Measurements from ENCODE around the gene GCK. TPM values are rescaled to one million over a fixed set of nuclear protein-coding genes. Genes with fewer than 3 reads are reported as not detected.
A peak's percentile ranks its signal among the peaks of the same experiment; 100 is the strongest.

Gene GCK
- total and polyA plus RNA-seq, 8 donors = 0.57 to 18.2 (median 1.0) TPM

GRCh38 chr7:44145479-44145968 is 43.7 kb downstream of the GCK start:
- H3K27me3 ChIP-seq = no peaks in the 10 kb centered on the region
- WGBS, 2 donors = 23 to 31% methylated on average over 47 to 53 of the region's 53 CpGs
- no peaks in the 10 kb centered on the region for H3K9me3 ChIP-seq
- intact Hi-C loops (cut with DNase I) = no loop called here
- TF ChIP-seq CTCF (IDR thresholded peaks at IDR 0.05) = no peak
- peak overlapping the region in 2 of 4 donors; percentile 3 to 19 for H3K4me3 ChIP-seq
- peak in 1 of 4 donors; percentile 2 for ATAC-seq
- H3K27ac ChIP-seq = no peak overlapping the region
- FAIRE-seq = no peak
- H3K4me1 ChIP-seq = no peaks in the 10 kb centered on the region
- peak in 1 of 6 donors; percentile 56 for DNase-seq
- H3K36me3 ChIP-seq = no peaks in the 10 kb centered on the region

GRCh38 chr7:44144968-44145478 is 44.2 kb downstream of the GCK start:
- Histone ChIP-seq H3K4me1 (no peaks in the 10 kb centered on the region), H3K36me3 (no peaks in the 10 kb centered on the region), H3K9me3 (no peaks in the 10 kb centered on the region), H3K27ac (no peak overlapping the region), H3K4me3 (no peak overlapping the region), H3K27me3 (no peaks in the 10 kb centered on the region)
- 82 to 86% methylated on average over 20 to 31 of the region's 31 CpGs for WGBS, 2 donors
- DNase-seq (peak in 1 of 6 donors; percentile 73), FAIRE-seq (no peak), ATAC-seq (no peak)
- intact Hi-C loops (cut with DNase I) = no loop called here
- TF ChIP-seq CTCF (IDR thresholded peaks at IDR 0.05) = no peak

GRCh38 chr7:44144426-44144967 is 44.7 kb downstream of the GCK start:
- ATAC-seq (no peak), FAIRE-seq (no peak), DNase-seq (peak in 1 of 6 donors; percentile 11)
- Histone ChIP-seq H3K4me1 (no peaks in the 10 kb centered on the region), H3K27me3 (no peaks in the 10 kb centered on the region), H3K27ac (no peak overlapping the region), H3K36me3 (no peaks in the 10 kb centered on the region), H3K9me3 (no peaks in the 10 kb centered on the region), H3K4me3 (no peak overlapping the region)
- 90 to 94% methylated on average over 6 of the region's 6 CpGs for WGBS, 2 donors
- TF ChIP-seq CTCF (IDR thresholded peaks at IDR 0.05) = no peak
- intact Hi-C loops (cut with DNase I) = no loop called here

GRCh38 chr7:44143646-44144250 is 45.5 kb downstream of the GCK start:
- Histone ChIP-seq H3K36me3 (no peaks in the 10 kb centered on the region), H3K27me3 (no peaks in the 10 kb centered on the region), H3K9me3 (no peaks in the 10 kb centered on the region), H3K4me1 (no peaks in the 10 kb centered on the region), H3K27ac (no peak overlapping the region), H3K4me3 (no peak overlapping the region)
- ATAC-seq = no peak
- DNase-seq = no peak
- 72 to 87% methylated on average over 6 of the region's 6 CpGs for WGBS, 2 donors
- intact Hi-C loops (cut with DNase I) = no loop called here
- no peak for FAIRE-seq
- no peak for TF ChIP-seq CTCF (IDR thresholded peaks at IDR 0.05)

GRCh38 chr7:44142028-44142427 is 47.2 kb downstream of the GCK start:
- FAIRE-seq = no peak
- WGBS, 2 donors = 84 to 88% methylated on average over 4 of the region's 4 CpGs

More at GRCh38 chr7:44142028-44142427, 47.2 kb downstream of the GCK start:
- DNase-seq = peak in 1 of 6 donors; percentile 63
- Histone ChIP-seq H3K27me3 (no peaks in the 10 kb centered on the region), H3K4me1 (no peaks in the 10 kb centered on the region), H3K36me3 (no peaks in the 10 kb centered on the region), H3K4me3 (no peak overlapping the region), H3K9me3 (no peaks in the 10 kb centered on the region), H3K27ac (no peak overlapping the region)
- no peak for TF ChIP-seq CTCF (IDR thresholded peaks at IDR 0.05)
- intact Hi-C loops (cut with DNase I) = no loop called here
- no peak for ATAC-seq
